Measurements from ENCODE around the gene RAVER1. TPM values are rescaled to one million over a fixed set of nuclear protein-coding genes. Genes with fewer than 3 reads are reported as not detected.

Gene RAVER1
- total RNA-seq, 1 experiment from 2014 or later: 36.1 TPM

GRCh38 chr19:10290876-10291553 lies 42.3 kb downstream of the RAVER1 start:
- POLR2A ChIA-PET: interaction anchor here (0.6 to 1.6 kb wide), 15 partner anchors 11 to 1964 kb away, joined by 3 to 8 read pairs (median 3); partner anchors contain the start of genes ICAM1, MRPL4, RAVER1 and TYK2
- no peak for TF ChIP-seq CTCF (IDR thresholded peaks at IDR 0.05; ENCODE audit: unreplicated experiment)
- Mint-ChIP-seq H3K4me3 (ENCODE audit: unreplicated experiment) (peak overlapping the region; percentile 79), H3K4me1 (ENCODE audit: insufficient read depth, unreplicated experiment) (peaks cover 19% of the 10 kb centered on the region), H3K27ac (ENCODE audit: low read depth, unreplicated experiment) (no peak overlapping the region), H3K36me3 (ENCODE audit: insufficient read depth, unreplicated experiment) (peaks cover 11% of the 10 kb centered on the region), H3K27me3 (ENCODE audit: insufficient read depth, unreplicated experiment) (no peaks in the 10 kb centered on the region), H3K9me3 (ENCODE audit: unreplicated experiment) (no peaks in the 10 kb centered on the region)
- intact Hi-C loops (cut with micrococcal nuclease): no loop called here
- no TSS peak for BruUV-seq (replicated peaks)
- CTCF ChIA-PET: interaction anchor here (0.6 to 1.4 kb wide), 6 partner anchors 11 to 93 kb away, joined by 3 to 6 read pairs (median 4); no protein-coding TSS in a partner anchor
- DNase-seq (ENCODE audit: unreplicated experiment): peak; percentile 63

GRCh38 chr19:10290357-10290875 lies 42.9 kb downstream of the RAVER1 start:
- ChIA-PET POLR2A (interaction anchor here (0.6 to 1.6 kb wide), 5 partner anchors 12 to 836 kb away, joined by 3 to 8 read pairs (median 4); partner anchors contain the start of gene RAVER1), CTCF (interaction anchor here (1.1 kb wide), 1 partner anchor 44 kb away, joined by 4 read pairs; no protein-coding TSS in a partner anchor)

GRCh38 chr19:10289836-10290356 lies 43.4 kb downstream of the RAVER1 start, which contains the start of gene ICAM5:
Gene ICAM5, plus strand, starts transcription at chr19:10289952. Its CDS starts 92 bp downstream, at chr19:10290044.
- H3K27me3 Mint-ChIP-seq (ENCODE audit: insufficient read depth, unreplicated experiment): no peaks in the 10 kb centered on the region
- H3K27ac Mint-ChIP-seq (ENCODE audit: low read depth, unreplicated experiment): peak within 1 kb of the TSS; percentile 83
- H3K9me3 Mint-ChIP-seq (ENCODE audit: unreplicated experiment): no peaks in the 10 kb centered on the region
- H3K4me3 Mint-ChIP-seq (ENCODE audit: unreplicated experiment): peak within 1 kb of the TSS; percentile 79
- CTCF ChIA-PET: interaction anchor here (1.1 to 1.3 kb wide), 2 partner anchors 12 to 45 kb away, joined by 4 read pairs; no protein-coding TSS in a partner anchor
- peaks cover 30% of the 10 kb centered on the region for H3K4me1 Mint-ChIP-seq (ENCODE audit: insufficient read depth, unreplicated experiment)
- no peak for TF ChIP-seq CTCF (IDR thresholded peaks at IDR 0.05; ENCODE audit: unreplicated experiment)
- POLR2A ChIA-PET: interaction anchor here (0.6 to 1.3 kb wide), 4 partner anchors 25 to 836 kb away, joined by 3 to 5 read pairs (median 4); partner anchors contain the start of gene RAVER1
- no TSS peak for BruUV-seq (replicated peaks)
- peak; percentile 52 for DNase-seq (ENCODE audit: unreplicated experiment)
- intact Hi-C loops (cut with micrococcal nuclease): loop anchor here (1.0 to 2.0 kb wide), 2 partner anchors 43 to 92 kb away; partner anchors contain the start of gene RAVER1
- H3K36me3 Mint-ChIP-seq (ENCODE audit: insufficient read depth, unreplicated experiment): peaks cover 11% of the 10 kb centered on the region

More at GRCh38 chr19:10290357-10290875, 42.9 kb downstream of the RAVER1 start:
- Mint-ChIP-seq H3K4me3 (ENCODE audit: unreplicated experiment) (peak overlapping the region; percentile 79), H3K27ac (ENCODE audit: low read depth, unreplicated experiment) (no peak overlapping the region), H3K27me3 (ENCODE audit: insufficient read depth, unreplicated experiment) (no peaks in the 10 kb centered on the region), H3K4me1 (ENCODE audit: insufficient read depth, unreplicated experiment) (peaks cover 25% of the 10 kb centered on the region), H3K36me3 (ENCODE audit: insufficient read depth, unreplicated experiment) (peaks cover 11% of the 10 kb centered on the region), H3K9me3 (ENCODE audit: unreplicated experiment) (no peaks in the 10 kb centered on the region)
- intact Hi-C loops (cut with micrococcal nuclease): no loop called here
- no TSS peak for BruUV-seq (replicated peaks)
- TF ChIP-seq CTCF (IDR thresholded peaks at IDR 0.05; ENCODE audit: unreplicated experiment): no peak
- peak; percentile 18 for DNase-seq (ENCODE audit: unreplicated experiment)

Data from MCF 10A (cell line).